CD1c-positive myeloid dendritic cell (primary cell): ENCODE results near the gene SEPTIN1.
"Not testable (repeated sequence)": the region's sequence is repeated elsewhere in the genome, so short reads cannot be mapped to it uniquely, and the experiment has no call there.

Experiments used
- DNase-seq: peaks from one replicate; pipeline ENCODE4 v3.0.0-alpha.2; 2016; ENCODE audit errors: extremely low spot score

The SEPTIN1 gene

GRCh38 chr16:30401768-30402425 lies 19.5 kb upstream of the SEPTIN1 start:
- DNase-seq: no peak

GRCh38 chr16:30399435-30400186 lies 17.2 kb upstream of the SEPTIN1 start:
- no peak for DNase-seq

GRCh38 chr16:30398661-30399434 lies 16.5 kb upstream of the SEPTIN1 start:
- DNase-seq: no peak

- DNase-seq: no peak
Observed at GRCh38 chr16:30397776-30398660, 15.7 kb upstream of the SEPTIN1 start.

GRCh38 chr16:30397056-30397455 lies 14.7 kb upstream of the SEPTIN1 start:
- DNase-seq: no peak

GRCh38 chr16:30396627-30397026 lies 14.3 kb upstream of the SEPTIN1 start:
- not testable (repeated sequence) for DNase-seq

GRCh38 chr16:30395992-30396585 lies 13.7 kb upstream of the SEPTIN1 start:
- no peak for DNase-seq

GRCh38 chr16:30395155-30395991 lies 13.0 kb upstream of the SEPTIN1 start, which contains the start of gene ZNF48:
ZNF48 (plus strand) TSS chr16:30395420; CDS start chr16:30395795, 375 bp downstream.
- DNase-seq: peak; percentile 63

- no peak for DNase-seq
Observed at GRCh38 chr16:30394592-30395154, 12.3 kb upstream of the SEPTIN1 start.

- DNase-seq: no peak
Observed at GRCh38 chr16:30383521-30383920, 1.2 kb upstream of the SEPTIN1 start.

- no peak for DNase-seq
Observed at GRCh38 chr16:30381291-30382041, 895 bp downstream of the SEPTIN1 start.

GRCh38 chr16:30380803-30381208 lies 1.6 kb downstream of the SEPTIN1 start:
- no peak for DNase-seq

GRCh38 chr16:30380072-30380802 lies 2.1 kb downstream of the SEPTIN1 start:
- DNase-seq: no peak

GRCh38 chr16:30379158-30379783 lies 3.1 kb downstream of the SEPTIN1 start:
- no peak for DNase-seq

- peak; percentile 99 for DNase-seq
Observed at GRCh38 chr16:30378236-30379157, 3.9 kb downstream of the SEPTIN1 start.

- no peak for DNase-seq
Observed at GRCh38 chr16:30377812-30378235, 4.5 kb downstream of the SEPTIN1 start.
